ENCODE measurements around the gene CTSK.

DNA sequence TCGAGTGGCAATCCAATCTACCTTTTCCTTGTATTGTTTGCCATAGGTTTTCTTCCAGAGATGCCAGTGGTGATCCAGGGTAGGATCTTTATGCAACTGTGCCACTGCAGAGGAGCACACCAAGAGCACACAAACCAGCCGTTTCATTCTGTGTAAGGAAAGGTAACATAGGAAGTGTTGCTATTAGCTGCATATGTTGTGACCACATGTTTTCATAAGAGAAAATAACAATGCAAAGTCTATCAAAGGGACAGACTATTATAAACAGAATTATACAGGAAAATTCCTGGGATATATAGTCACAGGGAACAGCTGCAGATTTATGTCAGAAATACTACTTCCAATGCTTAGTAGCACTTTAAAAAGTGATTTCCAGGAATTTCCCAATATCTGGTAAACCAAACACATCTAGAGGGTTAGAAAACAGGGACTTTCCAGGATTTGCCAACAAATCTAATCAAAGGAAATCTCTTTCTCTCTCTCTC, 43.4 kb downstream of the CTSK start:
- TF ChIP-seq, protein P1, sequence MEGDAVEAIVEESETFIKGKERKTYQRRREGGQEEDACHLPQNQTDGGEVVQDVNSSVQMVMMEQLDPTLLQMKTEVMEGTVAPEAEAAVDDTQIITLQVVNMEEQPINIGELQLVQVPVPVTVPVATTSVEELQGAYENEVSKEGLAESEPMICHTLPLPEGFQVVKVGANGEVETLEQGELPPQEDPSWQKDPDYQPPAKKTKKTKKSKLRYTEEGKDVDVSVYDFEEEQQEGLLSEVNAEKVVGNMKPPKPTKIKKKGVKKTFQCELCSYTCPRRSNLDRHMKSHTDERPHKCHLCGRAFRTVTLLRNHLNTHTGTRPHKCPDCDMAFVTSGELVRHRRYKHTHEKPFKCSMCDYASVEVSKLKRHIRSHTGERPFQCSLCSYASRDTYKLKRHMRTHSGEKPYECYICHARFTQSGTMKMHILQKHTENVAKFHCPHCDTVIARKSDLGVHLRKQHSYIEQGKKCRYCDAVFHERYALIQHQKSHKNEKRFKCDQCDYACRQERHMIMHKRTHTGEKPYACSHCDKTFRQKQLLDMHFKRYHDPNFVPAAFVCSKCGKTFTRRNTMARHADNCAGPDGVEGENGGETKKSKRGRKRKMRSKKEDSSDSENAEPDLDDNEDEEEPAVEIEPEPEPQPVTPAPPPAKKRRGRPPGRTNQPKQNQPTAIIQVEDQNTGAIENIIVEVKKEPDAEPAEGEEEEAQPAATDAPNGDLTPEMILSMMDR (IDR thresholded peaks at IDR 0.05): no peak
- no peak for TF ChIP-seq POLR2AphosphoS5 (IDR thresholded peaks at IDR 0.05)

All from transverse colon (tissue), 4 donors.